Measurements from ENCODE around the gene CNOT1. TPM values are rescaled to one million over a fixed set of nuclear protein-coding genes. Genes with fewer than 3 reads are reported as not detected.

The CNOT1 gene
- total and polyA plus RNA-seq, 3 donors from 2014 or later = 267 to 449 (median 272) TPM

GRCh38 chr16:58518980-58519368 is 110.7 kb downstream of the CNOT1 start:
- Histone ChIP-seq H3K27ac (no peak overlapping the region), H3K27me3 (no peaks in the 10 kb centered on the region), H3K4me3 (no peak overlapping the region), H3K36me3 (ENCODE audit: low read depth, missing control alignments) (no peaks in the 10 kb centered on the region), H3K4me1 (peaks cover 4% of the 10 kb centered on the region), H3K9me3 (no peaks in the 10 kb centered on the region)
- 91 to 96% methylated on average over 1 of the region's 1 CpG for WGBS, 2 donors
- no peak for DNase-seq
- TF ChIP-seq POLR2A (IDR thresholded peaks at IDR 0.05) (no peak), CTCF (IDR thresholded peaks at IDR 0.05) (no peak)
- intact Hi-C loops (cut with DNase I; ENCODE audit: low total_unique reads) = loop anchor here (10.0 kb wide), 1 partner anchor 116 kb away; no protein-coding TSS in a partner anchor

- Histone ChIP-seq H3K27me3 (no peaks in the 10 kb centered on the region), H3K9me3 (no peaks in the 10 kb centered on the region), H3K27ac (no peak overlapping the region), H3K4me1 (peaks cover 4% of the 10 kb centered on the region), H3K4me3 (no peak overlapping the region), H3K36me3 (ENCODE audit: low read depth, missing control alignments) (no peaks in the 10 kb centered on the region)
- TF ChIP-seq CTCF (IDR thresholded peaks at IDR 0.05) = no peak
- no peak for TF ChIP-seq POLR2A (IDR thresholded peaks at IDR 0.05)
- intact Hi-C loops (cut with DNase I; ENCODE audit: low total_unique reads) = loop anchor here (10.0 kb wide), 1 partner anchor 116 kb away; no protein-coding TSS in a partner anchor
- DNase-seq = no peak
- 68 to 73% methylated on average over 8 of the region's 8 CpGs for WGBS, 2 donors
Measured at GRCh38 chr16:58518083-58518979, 111.3 kb downstream of the CNOT1 start.

GRCh38 chr16:58516768-58517107 is 112.9 kb downstream of the CNOT1 start:
- Histone ChIP-seq H3K4me3 (no peak overlapping the region), H3K9me3 (no peaks in the 10 kb centered on the region), H3K27ac (no peak overlapping the region), H3K36me3 (ENCODE audit: low read depth, missing control alignments) (no peaks in the 10 kb centered on the region), H3K4me1 (peaks cover 4% of the 10 kb centered on the region), H3K27me3 (no peaks in the 10 kb centered on the region)
- DNase-seq = no peak
- 74 to 77% methylated on average over 4 of the region's 4 CpGs for WGBS, 2 donors
- intact Hi-C loops (cut with DNase I; ENCODE audit: low total_unique reads) = loop anchor here (10.0 kb wide), 1 partner anchor 118 kb away; no protein-coding TSS in a partner anchor
- TF ChIP-seq POLR2A (IDR thresholded peaks at IDR 0.05) = no peak
- TF ChIP-seq CTCF (IDR thresholded peaks at IDR 0.05) = no peak

- peaks cover 4% of the 10 kb centered on the region for H3K4me1 ChIP-seq
- WGBS, 2 donors = 21 to 42% methylated on average over 8 to 36 of the region's 66 CpGs
- intact Hi-C loops (cut with DNase I; ENCODE audit: low total_unique reads) = loop anchor here (10.0 kb wide), 1 partner anchor 119 kb away; no protein-coding TSS in a partner anchor
- H3K36me3 ChIP-seq (ENCODE audit: low read depth, missing control alignments) = no peaks in the 10 kb centered on the region
- no peaks in the 10 kb centered on the region for H3K27me3 ChIP-seq
- H3K4me3 ChIP-seq = peak overlapping the region; percentile 91 to 94
- H3K27ac ChIP-seq = peak overlapping the region; percentile 49 to 82
- no peak for DNase-seq
- H3K9me3 ChIP-seq = no peaks in the 10 kb centered on the region
- TF ChIP-seq CTCF (IDR thresholded peaks at IDR 0.05) (no peak), POLR2A (IDR thresholded peaks at IDR 0.05) (no peak)
Measured at GRCh38 chr16:58515871-58516767, 113.5 kb downstream of the CNOT1 start.

Data from testis (tissue), 3 donors.